GM12874 (cell line): Measurements from ENCODE around the gene NCOA7.

ENCODE experiments used
- TF ChIP-seq, protein P1 (sequence below): IDR thresholded peaks from 2 replicates; pipeline ENCODE4 v1.5.1; 2011; ENCODE audit warnings: low read depth, mild to moderate bottlenecking, control low read depth, low read length, moderate library complexity; ENCODE audit not compliant: insufficient read depth

The NCOA7 gene

DNA sequence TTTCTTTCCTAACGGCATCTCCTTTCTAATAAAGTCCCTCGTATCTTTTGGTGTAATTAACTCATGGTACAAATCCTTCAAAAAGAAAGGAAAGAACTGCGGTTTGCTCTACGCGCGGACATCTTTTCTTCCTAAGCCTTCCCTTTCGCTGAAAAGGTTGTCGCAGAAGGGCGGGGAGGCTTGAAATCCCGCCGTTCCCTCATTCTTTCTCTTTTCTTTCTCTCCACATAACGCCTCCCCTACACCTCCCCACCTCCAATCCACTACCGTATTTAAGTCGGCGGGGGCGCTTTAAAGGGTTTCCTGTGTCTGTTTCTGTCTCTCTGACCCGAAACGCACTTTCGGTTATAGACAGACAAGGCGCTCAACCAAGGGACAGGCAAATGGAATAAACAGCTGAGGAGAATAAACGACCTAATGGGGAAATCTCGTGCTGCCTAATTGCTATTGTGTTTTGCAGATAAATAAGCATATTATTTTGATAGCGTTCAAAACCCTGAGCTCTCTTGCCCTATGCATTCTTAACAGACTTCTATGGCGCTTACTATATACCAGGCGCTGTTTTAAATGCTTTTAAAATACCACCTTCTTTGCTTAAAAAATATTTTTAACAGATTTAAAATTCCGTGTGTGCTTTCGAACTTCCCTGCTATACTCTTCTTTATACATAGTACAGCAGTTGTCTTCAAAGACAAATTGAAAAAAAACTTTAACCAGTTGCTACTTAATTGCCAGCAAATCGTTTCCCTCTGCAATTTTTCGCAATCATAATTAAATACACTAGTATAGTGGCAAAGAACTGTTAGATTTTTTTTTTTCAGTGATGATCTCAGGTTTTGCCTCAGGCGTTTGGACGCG lies 43.8 kb upstream of the NCOA7 start:
- TF ChIP-seq, protein P1, sequence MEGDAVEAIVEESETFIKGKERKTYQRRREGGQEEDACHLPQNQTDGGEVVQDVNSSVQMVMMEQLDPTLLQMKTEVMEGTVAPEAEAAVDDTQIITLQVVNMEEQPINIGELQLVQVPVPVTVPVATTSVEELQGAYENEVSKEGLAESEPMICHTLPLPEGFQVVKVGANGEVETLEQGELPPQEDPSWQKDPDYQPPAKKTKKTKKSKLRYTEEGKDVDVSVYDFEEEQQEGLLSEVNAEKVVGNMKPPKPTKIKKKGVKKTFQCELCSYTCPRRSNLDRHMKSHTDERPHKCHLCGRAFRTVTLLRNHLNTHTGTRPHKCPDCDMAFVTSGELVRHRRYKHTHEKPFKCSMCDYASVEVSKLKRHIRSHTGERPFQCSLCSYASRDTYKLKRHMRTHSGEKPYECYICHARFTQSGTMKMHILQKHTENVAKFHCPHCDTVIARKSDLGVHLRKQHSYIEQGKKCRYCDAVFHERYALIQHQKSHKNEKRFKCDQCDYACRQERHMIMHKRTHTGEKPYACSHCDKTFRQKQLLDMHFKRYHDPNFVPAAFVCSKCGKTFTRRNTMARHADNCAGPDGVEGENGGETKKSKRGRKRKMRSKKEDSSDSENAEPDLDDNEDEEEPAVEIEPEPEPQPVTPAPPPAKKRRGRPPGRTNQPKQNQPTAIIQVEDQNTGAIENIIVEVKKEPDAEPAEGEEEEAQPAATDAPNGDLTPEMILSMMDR, result no peak

DNA sequence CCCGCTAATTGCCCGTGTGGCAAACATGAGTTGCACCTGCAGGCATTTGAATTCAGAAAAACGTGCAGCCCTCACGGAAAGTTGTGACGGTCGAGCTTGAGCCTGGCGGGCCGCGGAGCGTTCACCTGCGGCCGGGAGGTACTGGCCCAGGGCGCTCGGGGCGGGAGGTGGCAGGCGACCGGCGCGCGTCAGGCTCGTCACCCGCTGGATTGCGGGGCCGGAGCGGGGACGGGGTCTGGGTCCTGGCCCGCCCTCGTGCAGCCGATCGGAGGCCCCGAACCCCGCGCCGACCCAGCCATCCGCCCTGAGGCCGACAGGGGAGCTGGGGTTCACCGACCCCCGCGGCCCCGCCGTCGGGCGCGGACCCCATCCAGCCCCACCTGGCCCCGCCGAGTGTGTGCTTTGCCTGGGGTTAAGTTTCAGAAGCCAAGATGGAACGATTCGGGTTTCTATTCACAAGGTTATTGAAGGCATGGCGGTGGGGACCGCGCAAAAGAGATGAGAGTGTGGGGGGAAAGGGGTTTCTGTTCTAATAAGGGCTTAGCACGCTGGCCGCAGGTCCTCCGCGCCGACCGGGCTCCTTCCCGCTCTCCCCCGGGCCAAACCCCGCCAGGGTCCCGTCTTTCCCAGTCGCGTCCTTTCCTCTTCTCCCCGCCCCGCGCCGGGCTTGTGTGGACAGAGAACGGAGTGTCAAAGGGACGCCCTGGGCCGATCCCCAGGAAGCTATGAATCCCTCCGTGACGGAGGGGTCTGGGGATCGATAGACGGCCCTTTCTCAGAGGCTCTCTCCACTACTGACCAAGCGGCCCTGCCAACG lies 43.0 kb upstream of the NCOA7 start:
- TF ChIP-seq, protein P1, result no peak

DNA sequence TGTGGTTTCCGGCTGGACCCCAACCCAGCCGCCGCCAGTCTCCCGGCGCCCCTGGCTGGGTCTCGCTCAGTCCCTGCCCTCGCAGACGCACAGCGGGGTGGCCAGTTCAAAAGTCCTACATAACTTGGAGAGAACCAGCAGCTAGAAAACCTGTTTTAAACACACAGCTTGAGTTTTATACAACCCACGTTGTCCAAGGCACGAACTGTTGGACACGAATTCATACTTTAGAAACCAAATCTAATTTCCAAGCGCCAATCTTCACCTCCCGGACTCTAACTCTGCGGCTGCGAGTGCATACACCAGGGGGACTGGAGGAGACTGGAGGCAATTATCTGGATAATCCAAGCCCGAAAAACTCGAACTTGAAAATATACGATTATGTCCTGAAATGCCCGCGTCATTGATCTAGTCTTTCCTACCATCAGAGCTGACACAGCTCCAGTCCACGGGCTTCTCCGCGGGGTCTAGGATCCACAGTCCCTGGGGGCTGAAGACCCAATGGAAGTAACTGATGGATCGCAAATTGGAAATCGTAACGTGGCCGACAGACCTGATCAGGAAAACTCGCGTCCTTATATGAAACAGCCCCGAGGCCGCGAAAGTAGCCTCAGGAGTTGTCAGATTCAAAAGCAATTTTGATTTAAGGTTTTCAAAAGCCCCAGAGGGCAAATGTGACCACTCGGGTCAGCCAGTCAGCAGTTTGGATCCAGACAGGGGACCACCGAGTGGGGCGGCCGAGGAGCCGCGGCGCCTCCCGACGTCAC lies 42.2 kb upstream of the NCOA7 start:
- TF ChIP-seq, protein P1, result no peak

DNA sequence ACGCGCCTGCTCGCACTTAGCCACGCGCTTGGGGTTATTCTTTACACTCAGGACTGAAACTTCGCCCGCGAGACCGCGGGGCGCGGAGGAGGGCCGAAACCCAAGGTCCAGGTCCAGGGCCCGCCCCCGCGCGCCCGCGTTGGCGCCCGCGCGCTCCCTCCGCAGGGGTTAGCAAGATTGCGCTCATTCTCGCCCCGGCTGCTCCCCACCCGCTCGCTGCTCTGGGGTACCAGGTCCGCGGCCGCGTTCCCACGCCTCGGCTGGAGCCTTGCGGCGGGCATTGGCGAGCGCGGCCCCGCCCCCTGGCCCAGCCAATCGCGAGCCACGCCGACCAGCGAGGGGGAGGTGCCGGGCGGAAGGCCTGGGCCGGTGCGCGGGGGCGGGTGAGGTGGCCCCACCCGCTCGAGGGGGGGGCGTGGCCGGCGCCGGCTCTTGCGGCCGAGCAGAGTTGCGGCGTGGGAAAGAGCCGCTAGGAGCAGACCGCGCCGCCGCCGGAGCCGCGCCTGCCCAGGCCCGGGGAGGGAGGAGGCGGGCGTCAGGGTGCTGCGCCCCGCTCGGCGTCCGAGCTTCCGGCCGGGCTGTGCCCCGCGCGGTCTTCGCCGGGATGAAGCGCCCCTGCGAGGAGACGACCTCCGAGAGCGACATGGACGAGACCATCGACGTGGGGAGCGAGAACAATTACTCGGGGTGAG lies 41.4 kb upstream of the NCOA7 start, which contains the start of gene HEY2:
HEY2 (plus strand) TSS at position 460 of the 692 bp plus-strand sequence; CDS start at position 605, 145 bp downstream.
- TF ChIP-seq, protein P1, result no peak

DNA sequence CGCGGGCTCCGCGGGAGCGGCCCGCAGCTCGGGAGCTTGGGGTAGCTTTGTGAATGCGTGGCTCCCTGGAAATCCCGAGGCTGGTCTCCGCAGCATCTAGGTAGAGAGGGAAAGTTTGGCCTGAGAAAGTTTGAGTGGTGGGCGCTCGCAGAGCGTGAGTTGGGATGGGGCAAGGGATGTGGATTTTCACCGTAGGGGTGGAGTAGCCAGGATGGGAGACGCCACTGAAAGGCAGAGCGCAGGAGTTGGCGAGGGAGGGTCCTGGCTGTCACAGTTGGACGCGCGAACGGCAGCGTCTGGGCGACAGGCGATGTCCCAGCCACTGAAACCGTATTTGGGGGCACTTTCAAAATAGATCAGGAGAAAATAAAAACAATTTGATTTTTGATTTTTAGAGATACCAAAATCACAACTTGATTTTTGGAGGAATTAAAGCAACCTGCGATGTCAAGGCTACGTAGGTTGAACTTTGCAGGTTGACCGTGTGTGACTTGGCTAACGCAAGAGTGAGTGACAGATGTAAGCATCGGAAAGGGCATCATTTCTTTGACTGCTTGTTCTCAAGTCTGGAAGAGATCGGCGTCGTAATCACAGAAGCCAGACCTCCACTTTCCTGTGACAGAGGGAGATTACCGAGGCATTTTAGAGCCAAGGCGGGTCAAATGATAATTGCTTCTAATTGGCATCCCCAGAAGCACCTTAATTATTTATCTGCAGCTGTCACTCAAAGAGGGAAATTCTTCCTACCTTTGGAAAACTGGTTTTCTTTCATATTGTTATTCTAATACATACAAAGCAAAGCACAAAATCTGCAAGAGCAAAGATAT lies 40.7 kb upstream of the NCOA7 start:
- TF ChIP-seq, protein P1, result no peak

DNA sequence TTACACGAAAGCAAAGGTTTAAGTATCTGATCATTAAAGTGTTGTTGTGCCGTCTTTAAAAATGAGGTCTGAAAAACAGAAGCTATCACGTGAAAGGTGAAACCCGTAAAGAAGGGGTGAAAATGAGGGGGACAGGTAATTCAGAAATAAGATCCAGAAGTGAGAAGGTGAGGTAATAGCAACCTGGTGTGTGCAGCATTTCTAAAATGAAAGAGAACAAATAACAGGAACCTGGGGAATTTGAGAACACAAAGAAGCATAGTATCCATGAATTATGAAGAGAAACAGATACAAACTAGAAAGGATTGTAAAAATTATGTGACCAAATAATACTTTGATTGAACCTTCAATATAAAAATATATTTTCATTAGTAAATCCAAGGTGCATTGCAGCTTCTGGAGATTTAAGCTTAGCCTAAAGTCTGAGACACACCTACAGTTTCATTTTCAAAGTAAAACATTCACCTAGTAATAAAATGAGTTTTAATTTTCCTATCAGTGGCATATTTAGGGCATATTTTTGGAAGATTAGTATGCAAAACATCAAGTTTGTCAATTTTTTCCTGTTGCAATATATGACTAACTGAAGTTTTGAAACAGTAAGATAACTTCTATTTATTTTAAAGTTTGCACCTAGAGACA lies 39.9 kb upstream of the NCOA7 start:
- TF ChIP-seq, protein P1, result no peak
